K562 (cell line): ENCODE data around the gene DPEP2.

Experiments
- ATF7 ChIP-seq: fragments of 450-650 bp; IDR thresholded peaks from 2 replicates; pipeline ENCODE4 v1.7.1; 2014; ENCODE audit warnings: mild to moderate bottlenecking, moderate library complexity
- NR2C2 ChIP-seq, 2 experiments: fragments of 200-800 bp in 1 of 2; sonication (Bioruptor generic) in 1 of 2; sonication (generic) in 1 of 2; formaldehyde crosslinking in 1 of 2; IDR thresholded peaks; 2 replicates each; pipeline versions ENCODE4 v1.6.1 to v1.8.0; 2016 to 2022; ENCODE audit warnings: mild to moderate bottlenecking in 1 of 2, missing compliant biosample characterization in 1 of 2, missing genetic modification characterization in 1 of 2, missing genetic modification reagents in 1 of 2
- PRMT5 ChIP-seq: sonication (generic); formaldehyde crosslinking; IDR thresholded peaks from 2 replicates; pipeline ENCODE4 v1.5.0; 2020; ENCODE audit warnings: missing genetic modification reagents
- SMAD1 ChIP-seq: fragments of 150-350 bp; IDR thresholded peaks from 2 replicates; pipeline ENCODE4 v1.6.1; 2014; ENCODE audit warnings: low read length, low read depth; ENCODE audit not compliant: partially characterized antibody
- SMARCA5 ChIP-seq: fragments of 450-650 bp; IDR thresholded peaks from 2 replicates; pipeline ENCODE4 v1.6.1; 2016
- ZNF764 ChIP-seq: fragments of 250-450 bp; sonication (Bioruptor Pico); IDR thresholded peaks from 2 replicates; pipeline ENCODE4 v1.4.0; 2020; ENCODE audit warnings: low read depth, mild to moderate bottlenecking, moderate library complexity
- TF ChIP-seq, protein P1 (sequence below): fragments of 250-450 bp; sonication (Bioruptor Pico); IDR thresholded peaks from 2 replicates; pipeline ENCODE4 v1.4.0; 2020; ENCODE audit warnings: mild to moderate bottlenecking, moderate library complexity
- TF ChIP-seq, protein P2 (sequence below): fragments of 250-450 bp; sonication (Bioruptor Pico); IDR thresholded peaks from 2 replicates; pipeline ENCODE4 v1.5.0; 2020; ENCODE audit warnings: mild to moderate bottlenecking, borderline replicate concordance
- TF ChIP-seq, protein P3 (sequence below): sonication (generic); formaldehyde crosslinking; IDR thresholded peaks from 2 replicates; pipeline ENCODE4 v1.8.0; 2022; ENCODE audit warnings: mild to moderate bottlenecking, missing genetic modification reagents

DNA sequence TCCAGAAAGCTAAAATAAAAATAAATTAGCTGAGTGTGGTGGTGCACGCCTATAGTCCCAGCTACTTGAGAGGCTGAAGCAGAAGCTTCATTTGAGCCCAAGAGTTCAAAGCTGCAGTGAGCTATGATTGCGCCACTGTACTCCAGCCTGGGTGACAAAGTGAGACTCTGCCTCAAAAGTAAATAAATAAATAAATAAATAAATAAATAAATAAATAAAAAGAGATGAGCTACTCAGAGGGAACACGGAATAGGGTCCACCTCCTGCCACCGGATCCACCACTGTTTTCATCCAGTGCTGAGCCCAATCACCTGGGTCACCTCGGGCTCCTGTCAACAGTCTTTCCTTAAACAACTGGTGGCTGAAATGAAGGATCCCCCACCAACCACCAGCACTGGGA, 12.3 kb downstream of the DPEP2 start:
- TF ChIP-seq SMAD1 (no peak), PRMT5 (CRISPR knock-in tag) (no peak), SMARCA5 (no peak), ATF7 (no peak), ZNF764 (CRISPR knock-in tag) (no peak), NR2C2 (CRISPR knock-in tag; IDR thresholded peaks at IDR 0.05) (no peak), NR2C2 (tag; IDR thresholded peaks at IDR 0.05) (no peak)
- TF ChIP-seq, protein P1, sequence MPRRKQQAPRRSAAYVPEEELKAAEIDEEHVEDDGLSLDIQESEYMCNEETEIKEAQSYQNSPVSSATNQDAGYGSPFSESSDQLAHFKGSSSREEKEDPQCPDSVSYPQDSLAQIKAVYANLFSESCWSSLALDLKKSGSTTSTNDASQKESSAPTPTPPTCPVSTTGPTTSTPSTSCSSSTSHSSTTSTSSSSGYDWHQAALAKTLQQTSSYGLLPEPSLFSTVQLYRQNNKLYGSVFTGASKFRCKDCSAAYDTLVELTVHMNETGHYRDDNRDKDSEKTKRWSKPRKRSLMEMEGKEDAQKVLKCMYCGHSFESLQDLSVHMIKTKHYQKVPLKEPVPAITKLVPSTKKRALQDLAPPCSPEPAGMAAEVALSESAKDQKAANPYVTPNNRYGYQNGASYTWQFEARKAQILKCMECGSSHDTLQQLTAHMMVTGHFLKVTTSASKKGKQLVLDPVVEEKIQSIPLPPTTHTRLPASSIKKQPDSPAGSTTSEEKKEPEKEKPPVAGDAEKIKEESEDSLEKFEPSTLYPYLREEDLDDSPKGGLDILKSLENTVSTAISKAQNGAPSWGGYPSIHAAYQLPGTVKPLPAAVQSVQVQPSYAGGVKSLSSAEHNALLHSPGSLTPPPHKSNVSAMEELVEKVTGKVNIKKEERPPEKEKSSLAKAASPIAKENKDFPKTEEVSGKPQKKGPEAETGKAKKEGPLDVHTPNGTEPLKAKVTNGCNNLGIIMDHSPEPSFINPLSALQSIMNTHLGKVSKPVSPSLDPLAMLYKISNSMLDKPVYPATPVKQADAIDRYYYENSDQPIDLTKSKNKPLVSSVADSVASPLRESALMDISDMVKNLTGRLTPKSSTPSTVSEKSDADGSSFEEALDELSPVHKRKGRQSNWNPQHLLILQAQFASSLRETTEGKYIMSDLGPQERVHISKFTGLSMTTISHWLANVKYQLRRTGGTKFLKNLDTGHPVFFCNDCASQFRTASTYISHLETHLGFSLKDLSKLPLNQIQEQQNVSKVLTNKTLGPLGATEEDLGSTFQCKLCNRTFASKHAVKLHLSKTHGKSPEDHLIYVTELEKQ (CRISPR knock-in tag) = no peak
- TF ChIP-seq, protein P2, sequence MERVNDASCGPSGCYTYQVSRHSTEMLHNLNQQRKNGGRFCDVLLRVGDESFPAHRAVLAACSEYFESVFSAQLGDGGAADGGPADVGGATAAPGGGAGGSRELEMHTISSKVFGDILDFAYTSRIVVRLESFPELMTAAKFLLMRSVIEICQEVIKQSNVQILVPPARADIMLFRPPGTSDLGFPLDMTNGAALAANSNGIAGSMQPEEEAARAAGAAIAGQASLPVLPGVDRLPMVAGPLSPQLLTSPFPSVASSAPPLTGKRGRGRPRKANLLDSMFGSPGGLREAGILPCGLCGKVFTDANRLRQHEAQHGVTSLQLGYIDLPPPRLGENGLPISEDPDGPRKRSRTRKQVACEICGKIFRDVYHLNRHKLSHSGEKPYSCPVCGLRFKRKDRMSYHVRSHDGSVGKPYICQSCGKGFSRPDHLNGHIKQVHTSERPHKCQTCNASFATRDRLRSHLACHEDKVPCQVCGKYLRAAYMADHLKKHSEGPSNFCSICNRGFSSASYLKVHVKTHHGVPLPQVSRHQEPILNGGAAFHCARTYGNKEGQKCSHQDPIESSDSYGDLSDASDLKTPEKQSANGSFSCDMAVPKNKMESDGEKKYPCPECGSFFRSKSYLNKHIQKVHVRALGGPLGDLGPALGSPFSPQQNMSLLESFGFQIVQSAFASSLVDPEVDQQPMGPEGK (CRISPR knock-in tag) = no peak
- TF ChIP-seq, protein P3, sequence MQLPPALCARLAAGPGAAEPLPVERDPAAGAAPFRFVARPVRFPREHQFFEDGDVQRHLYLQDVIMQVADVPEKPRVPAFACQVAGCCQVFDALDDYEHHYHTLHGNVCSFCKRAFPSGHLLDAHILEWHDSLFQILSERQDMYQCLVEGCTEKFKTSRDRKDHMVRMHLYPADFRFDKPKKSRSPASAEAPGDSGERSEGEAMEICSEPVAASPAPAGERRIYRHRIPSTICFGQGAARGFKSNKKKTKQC (CRISPR knock-in tag) = no peak
